ENCODE measurements around the gene CEP250.
"Not testable (repeated sequence)": the region's sequence is repeated elsewhere in the genome, so short reads cannot be mapped to it uniquely, and the experiment has no call there.

The CEP250 gene

DNA sequence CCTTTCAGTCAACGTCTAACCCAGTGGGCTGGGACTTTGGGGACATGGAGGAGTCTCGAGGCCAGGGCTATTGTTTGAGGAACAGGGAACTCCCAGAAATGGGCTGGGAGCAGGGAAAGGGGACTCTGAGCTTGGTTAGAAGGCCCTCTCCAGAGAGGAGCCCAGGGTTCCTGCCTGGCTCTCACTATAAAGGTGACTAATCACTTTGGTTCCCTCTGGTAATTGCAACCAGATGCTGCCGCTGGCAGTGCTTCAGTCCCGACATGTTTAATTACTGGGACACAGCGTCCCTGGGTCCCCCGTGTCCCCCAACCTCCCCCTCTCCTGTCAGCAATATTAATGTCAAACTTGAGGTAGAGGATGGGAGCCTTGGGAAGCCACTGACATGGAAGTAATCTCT, 12.4 kb upstream of the CEP250 start:
- Mint-ChIP-seq H3K4me1 (peaks cover 3 to 7% of the 10 kb centered on the region in 2 donors), H3K27ac (no peak overlapping the region), H3K36me3 (no peaks in the 10 kb centered on the region), H3K27me3 (peaks cover 19 to 21% of the 10 kb centered on the region in 2 donors), H3K9me3 (no peaks in the 10 kb centered on the region), H3K4me3 (no peak overlapping the region)
- DNase-seq (no peak), ATAC-seq (replicated peaks) (no peak)

- Mint-ChIP-seq H3K9me3 (no peaks in the 10 kb centered on the region), H3K36me3 (no peaks in the 10 kb centered on the region), H3K27me3 (peaks cover 17 to 19% of the 10 kb centered on the region in 2 donors), H3K4me1 (peaks cover under 1 to 2% of the 10 kb centered on the region in 2 donors), H3K27ac (no peak overlapping the region), H3K4me3 (no peak overlapping the region)
- ATAC-seq (replicated peaks) = no peak
- no peak for DNase-seq
Measured at GRCh38 chr20:35444226-35444625, 11.2 kb upstream of the CEP250 start.

- Mint-ChIP-seq H3K27ac (peak overlapping the region; percentile 51), H3K4me3 (peak overlapping the region; percentile 68 to 75), H3K4me1 (peaks cover 0 to 2% of the 10 kb centered on the region in 2 donors), H3K36me3 (no peaks in the 10 kb centered on the region), H3K9me3 (no peaks in the 10 kb centered on the region), H3K27me3 (peaks cover 0 to 5% of the 10 kb centered on the region in 2 donors)
- no peak for DNase-seq
- ATAC-seq (replicated peaks) = peak; percentile 27 to 36
Measured at GRCh38 chr20:35446356-35447078, 8.9 kb upstream of the CEP250 start.

- Mint-ChIP-seq H3K27ac (peak overlapping the region; percentile 56), H3K9me3 (no peaks in the 10 kb centered on the region), H3K4me3 (peak overlapping the region; percentile 88 to 95), H3K36me3 (no peaks in the 10 kb centered on the region), H3K27me3 (peaks cover 0 to 5% of the 10 kb centered on the region in 2 donors), H3K4me1 (peaks cover 0 to 2% of the 10 kb centered on the region in 2 donors)
- DNase-seq = peak; percentile 77
- peak; percentile 97 for ATAC-seq (replicated peaks)
Measured at GRCh38 chr20:35447082-35447789, 8.2 kb upstream of the CEP250 start.

GRCh38 chr20:35448788-35449373, 6.5 kb upstream of the CEP250 start:
- H3K27ac Mint-ChIP-seq = no peak overlapping the region
- H3K36me3 Mint-ChIP-seq = no peaks in the 10 kb centered on the region
- DNase-seq (no peak), ATAC-seq (replicated peaks) (no peak)
- H3K4me1 Mint-ChIP-seq = peaks cover 0 to 2% of the 10 kb centered on the region in 2 donors
- no peaks in the 10 kb centered on the region for H3K9me3 Mint-ChIP-seq
- H3K4me3 Mint-ChIP-seq = no peak overlapping the region
- H3K27me3 Mint-ChIP-seq = peaks cover 0 to 4% of the 10 kb centered on the region in 2 donors

DNA sequence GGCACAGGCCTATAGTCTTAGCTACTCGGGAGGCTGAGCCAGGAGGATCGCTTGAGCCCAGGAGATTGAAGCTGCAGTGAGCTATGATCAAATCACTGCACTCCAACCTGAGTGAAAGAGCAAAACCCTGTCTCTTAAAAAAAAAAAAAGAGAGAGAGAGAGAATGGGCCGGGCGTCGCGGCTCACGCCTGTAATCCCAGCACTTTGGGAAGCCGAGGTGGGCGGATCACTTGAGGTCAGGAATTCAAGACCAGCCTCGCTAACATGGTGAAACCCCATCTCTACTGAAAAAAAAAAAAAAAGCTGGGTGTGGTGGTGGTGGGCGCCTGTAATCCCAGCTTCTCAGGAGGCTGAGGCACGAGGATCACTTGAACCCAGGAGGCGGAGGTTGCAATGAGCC, 5.5 kb upstream of the CEP250 start:
- DNase-seq; H3K36me3 Mint-ChIP-seq; H3K27me3 Mint-ChIP-seq; H3K4me3 Mint-ChIP-seq; ATAC-seq (replicated peaks); H3K4me1 Mint-ChIP-seq; H3K9me3 Mint-ChIP-seq: not testable (repeated sequence)
- peak overlapping the region; percentile 51 for H3K27ac Mint-ChIP-seq

DNA sequence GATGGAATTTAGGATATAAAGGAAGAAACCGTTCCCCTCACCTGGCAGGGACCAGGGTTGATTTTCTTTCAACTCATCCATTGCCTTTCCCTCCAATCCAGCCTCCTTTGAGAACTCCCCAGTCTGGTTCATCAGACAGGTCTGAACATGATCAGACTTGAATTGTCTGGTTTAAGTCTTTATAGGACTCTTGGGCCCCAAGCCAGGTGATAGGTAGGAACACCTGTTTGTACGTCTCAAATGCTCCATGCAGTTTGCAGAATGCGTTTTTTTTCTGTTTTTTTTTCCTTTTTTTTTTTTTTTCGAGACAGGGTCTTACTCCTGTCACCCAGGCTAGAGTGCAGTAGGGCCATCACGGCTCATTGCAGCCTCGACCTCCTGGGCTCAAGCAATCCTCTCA, 4.1 kb upstream of the CEP250 start:
- ATAC-seq (replicated peaks) = no peak
- H3K4me1 Mint-ChIP-seq = peaks cover 2 to 4% of the 10 kb centered on the region in 2 donors
- no peaks in the 10 kb centered on the region for H3K9me3 Mint-ChIP-seq
- H3K27me3 Mint-ChIP-seq = no peaks in the 10 kb centered on the region
- DNase-seq = no peak
- no peak overlapping the region for H3K27ac Mint-ChIP-seq
- H3K36me3 Mint-ChIP-seq = no peaks in the 10 kb centered on the region
- no peak overlapping the region for H3K4me3 Mint-ChIP-seq

DNA sequence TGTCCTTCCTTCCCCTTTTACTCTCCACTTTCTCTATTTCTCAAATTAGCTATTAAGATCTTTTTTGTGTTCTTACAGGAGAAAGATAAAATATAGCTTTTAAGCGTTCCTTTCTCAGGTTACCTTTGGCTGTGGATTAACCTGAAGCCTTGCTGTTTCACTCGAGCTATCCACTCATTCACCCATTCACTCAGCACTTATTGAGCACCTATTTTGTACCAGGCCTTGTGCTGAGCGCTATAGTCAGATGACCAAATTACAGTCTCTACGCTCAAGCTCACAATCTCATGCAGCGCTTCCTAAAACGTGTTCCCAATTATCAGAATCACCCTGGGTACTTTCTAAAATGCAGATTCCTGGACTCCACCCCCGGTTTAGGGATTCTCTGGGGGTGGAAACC, 1.8 kb upstream of the CEP250 start:
- no peak for DNase-seq
- Mint-ChIP-seq H3K36me3 (no peaks in the 10 kb centered on the region), H3K4me3 (peak overlapping the region; percentile 21 to 94), H3K9me3 (no peaks in the 10 kb centered on the region), H3K27me3 (no peaks in the 10 kb centered on the region), H3K27ac (peak overlapping the region; percentile 47), H3K4me1 (peaks cover 2 to 11% of the 10 kb centered on the region in 2 donors)
- ATAC-seq (replicated peaks) = no peak

GRCh38 chr20:35456700-35457099, 1.3 kb downstream of the CEP250 start:
- not testable (repeated sequence) for H3K27me3 Mint-ChIP-seq; H3K9me3 Mint-ChIP-seq; DNase-seq; H3K36me3 Mint-ChIP-seq; H3K4me3 Mint-ChIP-seq; ATAC-seq (replicated peaks); H3K27ac Mint-ChIP-seq
- H3K4me1 Mint-ChIP-seq = peaks cover 3 to 11% of the 10 kb centered on the region in 2 donors

- DNase-seq; H3K9me3 Mint-ChIP-seq; ATAC-seq (replicated peaks); H3K27me3 Mint-ChIP-seq; H3K4me3 Mint-ChIP-seq; H3K36me3 Mint-ChIP-seq; H3K27ac Mint-ChIP-seq: not testable (repeated sequence)
- H3K4me1 Mint-ChIP-seq = peaks cover 9 to 18% of the 10 kb centered on the region in 2 donors
Measured at GRCh38 chr20:35457539-35457938, 2.1 kb downstream of the CEP250 start.

- H3K4me1 Mint-ChIP-seq = peaks cover 10 to 21% of the 10 kb centered on the region in 2 donors
- no peak for ATAC-seq (replicated peaks)
- no peak overlapping the region for H3K4me3 Mint-ChIP-seq
- H3K27ac Mint-ChIP-seq = no peak overlapping the region
- H3K36me3 Mint-ChIP-seq = peaks cover 3 to 4% of the 10 kb centered on the region in 2 donors
- no peaks in the 10 kb centered on the region for H3K9me3 Mint-ChIP-seq
- no peak for DNase-seq
- H3K27me3 Mint-ChIP-seq = no peaks in the 10 kb centered on the region
Measured at GRCh38 chr20:35458388-35458787, 3.0 kb downstream of the CEP250 start.

GRCh38 chr20:35461620-35462019, 6.2 kb downstream of the CEP250 start:
- H3K27ac Mint-ChIP-seq = no peak overlapping the region
- DNase-seq (no peak), ATAC-seq (replicated peaks) (no peak)
- no peak overlapping the region for H3K4me3 Mint-ChIP-seq
- H3K27me3 Mint-ChIP-seq = no peaks in the 10 kb centered on the region
- peaks cover 6 to 13% of the 10 kb centered on the region in 2 donors for H3K36me3 Mint-ChIP-seq
- H3K9me3 Mint-ChIP-seq = no peaks in the 10 kb centered on the region
- peaks cover 13 to 24% of the 10 kb centered on the region in 2 donors for H3K4me1 Mint-ChIP-seq

DNA sequence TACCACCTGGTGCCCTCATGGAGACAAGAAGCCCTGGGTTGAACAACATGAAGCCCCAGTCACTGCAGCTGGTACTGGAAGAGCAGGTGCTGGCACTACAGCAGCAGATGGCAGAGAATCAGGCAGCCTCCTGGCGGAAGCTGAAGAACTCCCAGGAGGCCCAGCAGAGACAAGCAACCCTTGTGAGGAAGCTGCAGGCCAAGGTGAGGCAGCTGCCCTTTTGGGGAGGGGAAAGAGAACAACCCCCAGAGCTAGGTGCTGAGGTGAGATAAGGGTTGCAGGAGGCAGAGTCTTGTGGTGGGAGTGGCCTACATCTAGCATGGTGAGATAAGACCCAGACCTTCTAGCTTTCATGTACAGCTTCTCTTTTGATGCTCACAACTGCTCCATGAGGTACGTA, 7.0 kb downstream of the CEP250 start:
- Mint-ChIP-seq H3K36me3 (peaks cover 9 to 13% of the 10 kb centered on the region in 2 donors), H3K4me3 (no peak overlapping the region), H3K27me3 (no peaks in the 10 kb centered on the region), H3K4me1 (peaks cover 13 to 21% of the 10 kb centered on the region in 2 donors), H3K27ac (peak overlapping the region; percentile 73), H3K9me3 (no peaks in the 10 kb centered on the region)
- ATAC-seq (replicated peaks) (peak in 1 of 2 donors; percentile 16), DNase-seq (no peak)

GRCh38 chr20:35463455-35464300, 8.3 kb downstream of the CEP250 start:
- Mint-ChIP-seq H3K36me3 (peaks cover 10 to 13% of the 10 kb centered on the region in 2 donors), H3K4me3 (no peak overlapping the region), H3K27me3 (no peaks in the 10 kb centered on the region), H3K27ac (no peak overlapping the region), H3K4me1 (peaks cover 13 to 21% of the 10 kb centered on the region in 2 donors), H3K9me3 (no peaks in the 10 kb centered on the region)
- ATAC-seq (replicated peaks) (peak; percentile 89 to 95), DNase-seq (peak; percentile 28)

Measured in stimulated activated naive B cell treated with anti-CD40 and anti-IgM and Interleukin-4, amounts not matched to agents 10 μg/mL and 1 μg/mL and 100 μg/mL, for 72 hours (primary cell).